Keratinocyte (primary cell): Measurements from ENCODE around the gene LBX1. TPM values are rescaled to one million over a fixed set of nuclear protein-coding genes. Genes with fewer than 3 reads are reported as not detected.

ENCODE experiments used
- DNase-seq: peaks from one replicate; pipeline ENCODE4 v3.0.0-alpha.2; 2011; ENCODE audit warnings: low read depth, missing footprints, low spot score
- FAIRE-seq: peaks from 2 replicates; lab custom pipeline; 2011; peaks lifted over from hg19 to GRCh38; lab: Jason Lieb, UNC
- H2AFZ ChIP-seq: 2 replicates; pipeline ENCODE4 v1.6.0; 2012; ENCODE audit warnings: low read length, control low read depth, inconsistent platforms; ENCODE audit not compliant: control insufficient read depth
- H3K27ac ChIP-seq: 2 replicates; pipeline ENCODE4 v1.5.1; 2011; ENCODE audit warnings: low read length; ENCODE audit not compliant: control insufficient read depth, insufficient read depth
- H3K27me3 ChIP-seq: 3 replicates; pipeline ENCODE4 v1.6.0; 2011; ENCODE audit warnings: low read length; ENCODE audit not compliant: control insufficient read depth, insufficient read depth; ENCODE audit errors: extremely low read depth
- H3K36me3 ChIP-seq, 2 experiments: 2 replicates in 1 of 2; 3 replicates in 1 of 2; pipeline ENCODE4 v1.5.1; 2011; ENCODE audit warnings: low read length in 2 of 2, mild to moderate bottlenecking in 1 of 2; ENCODE audit not compliant: control insufficient read depth in 2 of 2, insufficient read depth in 2 of 2; ENCODE audit errors: extremely low read depth in 1 of 2
- H3K4me1 ChIP-seq: 3 replicates; pipeline ENCODE4 v1.5.1; 2011; ENCODE audit warnings: low read length; ENCODE audit not compliant: control insufficient read depth, insufficient read depth; ENCODE audit errors: extremely low read depth
- H3K4me2 ChIP-seq: 3 replicates; pipeline ENCODE4 v1.6.0; 2011; ENCODE audit warnings: low read depth, low read length; ENCODE audit not compliant: control insufficient read depth, insufficient read depth; ENCODE audit errors: extremely low read depth
- H3K4me3 ChIP-seq, 3 experiments: fragments of 200-600 bp in 1 of 3; sonication (generic) in 1 of 3; 2 replicates in 2 of 3; 3 replicates in 1 of 3; pipeline ENCODE4 v1.5.1; 2011 to 2016; ENCODE audit warnings: low read length in 3 of 3, mild to moderate bottlenecking in 3 of 3, control low read depth in 2 of 3, inconsistent platforms in 1 of 3, low read depth in 1 of 3, mixed read lengths in 1 of 3, mixed run types in 1 of 3, moderate library complexity in 1 of 3; ENCODE audit not compliant: control insufficient read depth in 2 of 3, insufficient read depth in 2 of 3; ENCODE audit errors: extremely low read depth in 1 of 3
- H3K79me2 ChIP-seq: 2 replicates; pipeline ENCODE4 v1.6.0; 2012; ENCODE audit warnings: low read length; ENCODE audit not compliant: control insufficient read depth, insufficient read depth
- H3K9ac ChIP-seq: 3 replicates; pipeline ENCODE4 v1.6.0; 2011; ENCODE audit warnings: low read length; ENCODE audit not compliant: control insufficient read depth, insufficient read depth; ENCODE audit errors: extremely low read depth
- H3K9me1 ChIP-seq: 3 replicates; pipeline ENCODE4 v1.6.0; 2011; ENCODE audit warnings: low read length; ENCODE audit not compliant: control insufficient read depth, insufficient read depth; ENCODE audit errors: extremely low read depth
- H3K9me3 ChIP-seq: 2 replicates; pipeline ENCODE4 v1.5.1; 2012; ENCODE audit warnings: low read depth, low read length; ENCODE audit not compliant: control insufficient read depth
- H4K20me1 ChIP-seq: 3 replicates; pipeline ENCODE4 v1.6.0; 2011; ENCODE audit warnings: low read length; ENCODE audit not compliant: control insufficient read depth, insufficient read depth; ENCODE audit errors: extremely low read depth
- EZH2 ChIP-seq: IDR thresholded peaks from one replicate; pipeline ENCODE4 v1.6.1; 2012; ENCODE audit warnings: inconsistent platforms, mild to moderate bottlenecking, low read length, moderate library complexity
- dilution Hi-C: fragments of 300-500 bp; cut with MboI; formaldehyde crosslinking; loops from one replicate; pipeline ENCODE4 v1.7.0; 2020; ENCODE audit warnings: low sequenced_read_pairs; ENCODE audit not compliant: extremely low pct_ligation_motif_present
- polyA plus RNA-seq, 5 experiments: library from polyadenylated mRNA; depleted of rRNA in 3 of 5; stranded (reverse) in 3 of 5; stranded (forward) in 1 of 5; unstranded in 1 of 5; fragments of >200 nt; gene quantifications; 1 replicate in 1 of 5; 2 replicates in 3 of 5; 3 replicates in 1 of 5; pipeline versions ENCODE4 v1.2.1 to v1.2.3, GENCODE V29; 2011 to 2012; ENCODE audit warnings: missing spikeins in 2 of 5, low read depth in 1 of 5, low replicate concordance in 1 of 5
- TF ChIP-seq, protein P1 (sequence below), 3 experiments: IDR thresholded peaks in 1 of 3; conservative IDR thresholded peaks in 1 of 3; optimal IDR thresholded peaks in 1 of 3; 2 replicates in 2 of 3; 3 replicates in 1 of 3; pipeline versions ENCODE3 to v1.5.1; 2011; ENCODE audit warnings: low read length in 3 of 3, mild to moderate bottlenecking in 3 of 3, moderate library complexity in 2 of 3, control low read depth in 1 of 3, inconsistent platforms in 1 of 3; ENCODE audit not compliant: insufficient read depth in 2 of 3; ENCODE audit errors: extremely low read depth in 1 of 3

LBX1 gene
- polyA plus RNA-seq, 1 donor (not counting 4 experiments of a cell fraction or from before 2014, with no cell fraction given) = not detected

DNA sequence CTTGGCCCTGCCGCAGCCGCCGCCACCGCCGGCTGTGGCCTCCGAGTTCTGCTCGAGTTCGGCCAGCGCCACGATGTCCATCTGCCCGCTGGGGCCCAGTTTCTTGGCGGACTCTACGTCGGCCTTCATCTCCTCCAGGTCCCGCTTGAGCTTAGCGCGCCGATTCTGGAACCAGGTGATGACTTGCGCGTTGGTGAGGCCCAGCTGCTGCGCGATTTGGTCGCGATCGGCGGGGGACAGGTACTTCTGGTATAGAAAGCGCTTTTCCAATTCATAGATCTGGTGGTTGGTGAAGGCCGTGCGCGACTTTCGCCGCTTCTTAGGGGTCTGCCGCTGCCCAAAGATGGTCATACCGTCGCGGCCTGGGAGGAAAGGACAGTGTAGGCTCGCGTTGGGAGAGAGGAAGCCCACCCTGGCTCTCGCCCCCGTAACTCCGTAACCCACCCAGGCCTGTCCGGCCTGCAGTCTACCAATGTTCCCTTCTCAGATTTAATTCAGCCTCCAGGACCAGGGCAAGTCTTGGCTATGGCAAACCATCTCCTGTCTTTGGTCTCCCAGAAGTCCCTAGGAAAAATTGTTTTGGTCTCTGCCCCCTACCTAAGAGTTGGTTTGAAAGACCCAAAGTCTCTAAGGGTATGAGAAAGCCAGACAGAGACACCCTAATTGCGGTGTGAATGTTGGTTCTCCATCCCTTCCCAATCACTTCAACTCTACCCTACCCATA lies 1.7 kb downstream of the LBX1 start:
- peaks cover 7% of the 10 kb centered on the region for H4K20me1 ChIP-seq
- H3K27me3 ChIP-seq = peaks cover 100% of the 10 kb centered on the region
- H3K4me3 ChIP-seq = peak overlapping the region in 1 of 3 experiments; percentile 51
- no peak overlapping the region for H3K9ac ChIP-seq
- peaks cover 23% of the 10 kb centered on the region for H3K4me1 ChIP-seq
- H3K27ac ChIP-seq = no peak overlapping the region
- H2AFZ ChIP-seq = no peak overlapping the region
- H3K4me2 ChIP-seq = no peak overlapping the region
- H3K9me1 ChIP-seq = no peaks in the 10 kb centered on the region
- no peaks in the 10 kb centered on the region for H3K9me3 ChIP-seq
- dilution Hi-C loops = no loop called here
- no peaks in the 10 kb centered on the region for H3K79me2 ChIP-seq
- TF ChIP-seq EZH2 = peak; percentile 76
- TF ChIP-seq, protein P1, sequence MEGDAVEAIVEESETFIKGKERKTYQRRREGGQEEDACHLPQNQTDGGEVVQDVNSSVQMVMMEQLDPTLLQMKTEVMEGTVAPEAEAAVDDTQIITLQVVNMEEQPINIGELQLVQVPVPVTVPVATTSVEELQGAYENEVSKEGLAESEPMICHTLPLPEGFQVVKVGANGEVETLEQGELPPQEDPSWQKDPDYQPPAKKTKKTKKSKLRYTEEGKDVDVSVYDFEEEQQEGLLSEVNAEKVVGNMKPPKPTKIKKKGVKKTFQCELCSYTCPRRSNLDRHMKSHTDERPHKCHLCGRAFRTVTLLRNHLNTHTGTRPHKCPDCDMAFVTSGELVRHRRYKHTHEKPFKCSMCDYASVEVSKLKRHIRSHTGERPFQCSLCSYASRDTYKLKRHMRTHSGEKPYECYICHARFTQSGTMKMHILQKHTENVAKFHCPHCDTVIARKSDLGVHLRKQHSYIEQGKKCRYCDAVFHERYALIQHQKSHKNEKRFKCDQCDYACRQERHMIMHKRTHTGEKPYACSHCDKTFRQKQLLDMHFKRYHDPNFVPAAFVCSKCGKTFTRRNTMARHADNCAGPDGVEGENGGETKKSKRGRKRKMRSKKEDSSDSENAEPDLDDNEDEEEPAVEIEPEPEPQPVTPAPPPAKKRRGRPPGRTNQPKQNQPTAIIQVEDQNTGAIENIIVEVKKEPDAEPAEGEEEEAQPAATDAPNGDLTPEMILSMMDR (optimal IDR thresholded peaks at IDR 0.05 in 1 of 3, IDR thresholded peaks at IDR 0.05 in 1 of 3, conservative IDR thresholded peaks at IDR 0.05 in 1 of 3; ENCODE audit: extremely low read depth in 1 of 3, insufficient read depth in 2 of 3, low read length in 3 of 3) = no peak
- DNase-seq (no peak), FAIRE-seq (no peak)
- H3K36me3 ChIP-seq = no peaks in the 10 kb centered on the region

DNA sequence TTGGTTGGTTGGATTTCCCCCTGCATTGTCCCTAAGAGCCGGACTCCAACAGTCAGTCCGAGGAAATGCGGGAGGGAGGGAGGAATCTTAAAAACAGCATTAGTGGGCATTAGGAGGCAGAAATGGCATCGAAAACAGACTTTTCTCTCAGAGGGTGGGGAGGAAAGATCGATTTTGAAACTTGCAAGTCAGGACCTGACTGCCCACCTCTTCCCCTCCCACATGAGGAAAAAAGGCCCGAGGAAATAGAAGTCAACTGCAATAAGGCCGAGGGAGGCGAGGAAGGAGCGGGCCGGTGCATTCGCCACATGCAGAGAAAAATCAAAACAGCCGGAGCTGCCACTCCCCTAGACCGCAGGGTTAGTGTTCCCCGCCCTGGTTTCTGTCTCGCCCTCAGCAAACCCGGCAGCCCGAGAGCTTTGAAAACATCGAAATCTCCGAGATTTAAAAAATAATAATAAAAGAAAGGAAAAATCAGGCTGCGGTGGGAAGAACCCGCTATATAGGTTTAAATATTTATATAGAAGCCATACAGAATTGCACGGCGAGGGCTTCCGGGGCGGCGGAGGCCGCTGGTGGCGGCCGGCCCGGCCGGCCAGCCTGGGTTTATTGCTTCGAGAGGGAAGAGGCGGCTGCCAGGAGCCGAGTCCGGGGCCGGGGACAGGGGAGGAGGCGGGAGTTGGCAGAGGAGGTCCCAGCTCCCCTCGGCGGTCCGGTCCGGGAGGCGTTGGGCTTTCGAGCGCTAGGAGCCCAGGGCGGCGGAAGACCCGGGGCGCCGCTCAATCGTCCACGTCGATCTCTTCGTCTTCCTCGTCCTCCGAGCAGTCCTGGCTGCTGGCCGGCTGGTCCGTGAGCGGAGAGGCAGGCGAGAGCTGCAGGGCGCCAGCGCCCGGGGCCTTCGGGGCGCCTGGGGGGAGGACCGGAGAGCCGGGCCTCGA lies 2.5 kb downstream of the LBX1 start:
- TF ChIP-seq, protein P1 (optimal IDR thresholded peaks at IDR 0.05 in 1 of 3, IDR thresholded peaks at IDR 0.05 in 1 of 3, conservative IDR thresholded peaks at IDR 0.05 in 1 of 3; ENCODE audit: extremely low read depth in 1 of 3, insufficient read depth in 2 of 3, low read length in 3 of 3) = no peak
- peak; percentile 60 for TF ChIP-seq EZH2
- DNase-seq (no peak), FAIRE-seq (no peak)
- peaks cover 29% of the 10 kb centered on the region for H3K4me1 ChIP-seq
- H3K27ac ChIP-seq = no peak overlapping the region
- no peak overlapping the region for H3K9ac ChIP-seq
- no peak overlapping the region for H2AFZ ChIP-seq
- no peaks in the 10 kb centered on the region for H3K36me3 ChIP-seq
- H3K9me1 ChIP-seq = no peaks in the 10 kb centered on the region
- peak overlapping the region; percentile 54 for H3K4me2 ChIP-seq
- peaks cover 100% of the 10 kb centered on the region for H3K27me3 ChIP-seq
- H3K79me2 ChIP-seq = no peaks in the 10 kb centered on the region
- no peaks in the 10 kb centered on the region for H3K9me3 ChIP-seq
- peaks cover 7% of the 10 kb centered on the region for H4K20me1 ChIP-seq
- H3K4me3 ChIP-seq = peak overlapping the region in 2 of 3 experiments; percentile 46 to 51
- dilution Hi-C loops = no loop called here
